ENCODE data around the gene FRAT2. TPM values are rescaled to one million over a fixed set of nuclear protein-coding genes. Genes with fewer than 3 reads are reported as not detected.
"Not testable (repeated sequence)": the region's sequence is repeated elsewhere in the genome, so short reads cannot be mapped to it uniquely, and the experiment has no call there.

FRAT2 gene
- polyA plus RNA-seq, 6 donors from 2014 or later = 7.0 to 19.1 (median 14.3) TPM

DNA sequence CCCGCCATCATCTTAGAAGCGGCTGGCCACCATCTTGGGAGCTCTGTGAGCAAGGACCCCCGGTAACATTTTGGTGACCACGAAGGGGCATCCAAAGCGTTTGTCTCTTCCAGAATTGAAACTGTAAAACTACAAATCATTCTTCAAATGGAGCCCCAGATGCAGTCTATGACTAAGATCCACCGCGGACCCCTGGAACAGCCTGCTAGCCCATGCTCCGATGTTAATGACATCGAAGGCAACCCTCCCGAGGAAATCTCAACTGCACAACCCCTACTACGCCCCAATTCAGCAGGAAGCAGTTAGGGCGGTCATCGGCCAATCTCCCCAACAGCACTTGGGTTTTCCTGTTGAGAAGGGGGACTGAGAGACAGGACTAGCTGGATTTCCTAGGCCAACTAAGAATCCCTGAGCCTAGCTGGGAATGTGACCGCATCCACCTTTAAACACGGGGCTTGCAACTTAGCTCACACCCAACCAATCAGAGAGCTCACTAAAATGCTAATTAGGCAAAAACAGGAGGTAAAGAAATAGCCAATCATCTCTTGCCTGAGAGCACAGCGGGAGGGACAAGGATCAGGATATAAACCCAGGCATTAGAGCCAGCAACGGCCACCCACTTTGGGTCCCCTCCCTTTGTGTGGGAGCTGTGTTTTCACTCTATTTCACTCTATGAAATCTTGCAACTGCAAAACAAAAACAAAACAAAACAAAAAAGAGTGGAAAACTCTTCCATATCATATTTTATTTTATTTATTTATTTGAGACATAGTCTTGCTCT, 43.8 kb downstream of the FRAT2 start:
- H3K9me3 Mint-ChIP-seq; H3K36me3 Mint-ChIP-seq; H3K27me3 Mint-ChIP-seq; DNase-seq; ATAC-seq (ENCODE audit: low read depth in 2 of 2): not testable (repeated sequence)
- peak overlapping the region in 1 of 6 donors; percentile 65 for H3K27ac Mint-ChIP-seq
- H3K4me1 Mint-ChIP-seq = peaks cover 12 to 32% (median 31%) of the 10 kb centered on the region in 3 donors
- peak overlapping the region in 6 of 8 donors; percentile 9 to 99 (median 65) for H3K4me3 Mint-ChIP-seq

DNA sequence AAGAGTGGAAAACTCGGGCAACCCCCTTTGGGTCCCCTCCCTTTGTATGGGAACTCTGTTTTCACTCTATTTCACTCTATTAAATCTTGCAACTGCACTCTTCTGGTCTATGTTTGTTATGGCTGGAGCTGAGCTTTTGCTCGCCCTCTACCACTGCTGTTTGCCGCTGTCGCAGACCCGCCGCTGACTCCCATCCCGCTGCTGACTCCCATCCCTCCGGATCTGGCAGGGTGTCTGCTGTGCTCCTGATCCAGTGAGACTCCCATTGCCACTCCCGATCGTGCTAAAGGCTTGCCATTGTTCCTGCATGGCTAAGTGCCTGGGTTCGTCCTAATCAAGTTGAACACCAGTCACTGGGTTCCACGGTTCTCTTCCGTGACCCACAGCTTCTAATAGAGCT, 44.5 kb downstream of the FRAT2 start:
- not testable (repeated sequence) for H3K9me3 Mint-ChIP-seq; H3K27me3 Mint-ChIP-seq; H3K36me3 Mint-ChIP-seq; DNase-seq; ATAC-seq (ENCODE audit: low read depth in 2 of 2)
- Mint-ChIP-seq H3K4me1 (peaks cover 12 to 34% (median 31%) of the 10 kb centered on the region in 3 donors), H3K4me3 (peak overlapping the region in 4 of 8 donors; percentile 2 to 79 (median 25)), H3K27ac (peak overlapping the region in 1 of 6 donors; percentile 21)

Other genes with a start within 250 kb of the FRAT2 start
- gene SLIT1, start 148.8 kb downstream of the FRAT2 start, polyA plus RNA-seq (ENCODE audit: low read depth in 6 of 6) = under 1 TPM in 2 of 6 donors, not detected in 4; 0.07 to 0.08 TPM
- 10 to 100 TPM in 3 of 6 donors, 1 to 10 TPM in 3; 6.2 to 19.3 (median 9.4) TPM for gene ARHGAP19, start 42.1 kb downstream of the FRAT2 start, polyA plus RNA-seq (ENCODE audit: low read depth in 6 of 6)
- gene FRAT1, start 15.5 kb downstream of the FRAT2 start, polyA plus RNA-seq (ENCODE audit: low read depth in 6 of 6) = 10 to 100 TPM in 4 of 6 donors, 1 to 10 TPM in 2; 7.4 to 15.7 (median 10.8) TPM
- gene RRP12, start 66.6 kb upstream of the FRAT2 start, polyA plus RNA-seq (ENCODE audit: low read depth in 6 of 6) = 10 to 100 TPM in 5 of 6 donors, 1 to 10 TPM in 1; 8.1 to 20.8 (median 15.7) TPM
- gene PGAM1, start 91.5 kb upstream of the FRAT2 start, polyA plus RNA-seq (ENCODE audit: low read depth in 6 of 6) = 100 to 1,000 TPM; 177 to 263 (median 203) TPM
- gene EXOSC1, start 111.3 kb upstream of the FRAT2 start, polyA plus RNA-seq (ENCODE audit: low read depth in 6 of 6) = 10 to 100 TPM; 47.3 to 72.0 (median 65.8) TPM
- 10 to 100 TPM; 23.2 to 57.2 (median 29.5) TPM for gene ZDHHC16, start 111.4 kb upstream of the FRAT2 start, polyA plus RNA-seq (ENCODE audit: low read depth in 6 of 6)
- 10 to 100 TPM; 22.5 to 44.3 (median 26.6) TPM for gene MMS19, start 163.7 kb upstream of the FRAT2 start, polyA plus RNA-seq (ENCODE audit: low read depth in 6 of 6)
- gene UBTD1, start 164.2 kb upstream of the FRAT2 start, polyA plus RNA-seq (ENCODE audit: low read depth in 6 of 6) = 1 to 10 TPM in 3 of 6 donors, under 1 TPM in 2, not detected in 1; 0.60 to 1.2 (median 1.0) TPM
- not detected for gene ANKRD2, start 238.1 kb upstream of the FRAT2 start, polyA plus RNA-seq (ENCODE audit: low read depth in 6 of 6)
- not detected for gene HOGA1, start 249.7 kb upstream of the FRAT2 start, polyA plus RNA-seq (ENCODE audit: low read depth in 6 of 6)